GM19324 (cell line): ENCODE data around the gene AKTIP.
A peak's percentile ranks its signal among the peaks of the same experiment; 100 is the strongest.
"Not testable (repeated sequence)": the region's sequence is repeated elsewhere in the genome, so short reads cannot be mapped to it uniquely, and the experiment has no call there.

Experiments
- ATAC-seq: cut with Tn5 transposase; IDR thresholded peaks from one replicate; pipeline ENCODE4 v1.9.1; 2021; ENCODE audit warnings: mild to moderate bottlenecking, moderate library complexity; ENCODE audit not compliant: unreplicated experiment, low FRiP score

AKTIP gene

GRCh38 chr16:53517851-53518250 is 14.8 kb upstream of the AKTIP start:
- no peak for ATAC-seq

- ATAC-seq = no peak
Measured at GRCh38 chr16:53515811-53516210, 12.8 kb upstream of the AKTIP start.

- ATAC-seq = no peak
Measured at GRCh38 chr16:53515259-53515658, 12.2 kb upstream of the AKTIP start.

- not testable (repeated sequence) for ATAC-seq
Measured at GRCh38 chr16:53512795-53513194, 9.8 kb upstream of the AKTIP start.

- no peak for ATAC-seq
Measured at GRCh38 chr16:53511403-53512280, 8.6 kb upstream of the AKTIP start.

- no peak for ATAC-seq
Measured at GRCh38 chr16:53511084-53511402, 8.0 kb upstream of the AKTIP start.

GRCh38 chr16:53510704-53511070 is 7.7 kb upstream of the AKTIP start:
- no peak for ATAC-seq

GRCh38 chr16:53509906-53510703 is 7.1 kb upstream of the AKTIP start:
- ATAC-seq = no peak

- ATAC-seq = no peak
Measured at GRCh38 chr16:53507464-53508179, 4.6 kb upstream of the AKTIP start.

GRCh38 chr16:53506254-53506653 is 3.2 kb upstream of the AKTIP start:
- ATAC-seq = no peak

- no peak for ATAC-seq
Measured at GRCh38 chr16:53504665-53505064, 1.7 kb upstream of the AKTIP start.

GRCh38 chr16:53503991-53504663 is 1.1 kb upstream of the AKTIP start:
- ATAC-seq = no peak

- peak; percentile 98 for ATAC-seq
Measured at GRCh38 chr16:53503270-53503923, 388 bp upstream of the AKTIP start.

GRCh38 chr16:53501216-53501859 is 1.7 kb downstream of the AKTIP start:
- no peak for ATAC-seq

- no peak for ATAC-seq
Measured at GRCh38 chr16:53498984-53499383, 4.0 kb downstream of the AKTIP start.

- ATAC-seq = no peak
Measured at GRCh38 chr16:53495325-53495724, 7.7 kb downstream of the AKTIP start.

- no peak for ATAC-seq
Measured at GRCh38 chr16:53494636-53495035, 8.4 kb downstream of the AKTIP start.

- ATAC-seq = no peak
Measured at GRCh38 chr16:53492503-53492902, 10.5 kb downstream of the AKTIP start.

GRCh38 chr16:53489755-53490154 is 13.3 kb downstream of the AKTIP start:
- ATAC-seq = no peak

GRCh38 chr16:53486230-53486629 is 16.8 kb downstream of the AKTIP start:
- no peak for ATAC-seq
